ENCODE measurements around the gene GRXCR1. TPM values are rescaled to one million over a fixed set of nuclear protein-coding genes. Genes with fewer than 3 reads are reported as not detected.
A peak's percentile ranks its signal among the peaks of the same experiment; 100 is the strongest.

GRXCR1 gene
- total RNA-seq, 4 donors from 2014 or later = not detected

DNA sequence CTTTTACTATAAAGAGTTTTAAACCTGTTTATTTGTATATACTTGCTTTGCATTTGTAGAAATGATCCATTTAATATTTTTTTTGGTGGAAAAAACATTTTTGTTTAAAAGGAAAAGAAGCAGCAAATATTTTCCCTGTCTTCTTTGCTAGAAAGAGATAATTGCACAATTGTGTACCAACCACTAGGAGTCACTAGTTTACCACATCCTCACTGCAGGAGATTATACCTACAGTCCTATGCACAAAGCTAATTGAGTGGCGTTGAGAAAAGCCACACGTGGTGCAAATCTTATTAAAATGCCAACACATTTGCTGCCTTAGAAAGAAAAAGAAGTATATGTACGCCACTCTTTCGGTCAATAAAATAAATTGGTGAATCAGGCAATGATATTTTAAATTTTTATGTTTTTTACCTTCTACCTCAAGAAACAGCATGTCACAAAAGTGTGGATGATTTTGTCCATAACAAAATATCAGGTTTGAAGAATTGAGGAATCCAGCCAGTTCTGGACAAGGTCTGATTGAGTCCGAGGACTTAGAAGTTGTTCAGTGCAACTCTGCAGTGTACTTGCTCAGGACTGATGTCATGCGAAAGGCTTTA lies 102.9 kb downstream of the GRXCR1 start:
- no peak overlapping the region for H3K4me3 ChIP-seq
- no peak for ATAC-seq
- H3K27me3 ChIP-seq = no peaks in the 10 kb centered on the region
- intact Hi-C loops (cut with DNase I; ENCODE audit: low total_unique reads) = no loop called here
- no peaks in the 10 kb centered on the region for H3K4me1 ChIP-seq
- in situ Hi-C loops (cut with MboI; ENCODE audit: low sequenced_read_pairs in 4 of 4) = no loop called here
- peak in 1 of 5 experiments; percentile 23 for TF ChIP-seq CTCF (IDR thresholded peaks at IDR 0.05 in 4 of 5, conservative IDR thresholded peaks at IDR 0.05 in 1 of 5)
- no peak for TF ChIP-seq POLR2A (IDR thresholded peaks at IDR 0.05)
- H3K36me3 ChIP-seq = no peaks in the 10 kb centered on the region
- H3K27ac ChIP-seq = no peak overlapping the region
- no peak for DNase-seq
- H3K9me3 ChIP-seq = no peaks in the 10 kb centered on the region

DNA sequence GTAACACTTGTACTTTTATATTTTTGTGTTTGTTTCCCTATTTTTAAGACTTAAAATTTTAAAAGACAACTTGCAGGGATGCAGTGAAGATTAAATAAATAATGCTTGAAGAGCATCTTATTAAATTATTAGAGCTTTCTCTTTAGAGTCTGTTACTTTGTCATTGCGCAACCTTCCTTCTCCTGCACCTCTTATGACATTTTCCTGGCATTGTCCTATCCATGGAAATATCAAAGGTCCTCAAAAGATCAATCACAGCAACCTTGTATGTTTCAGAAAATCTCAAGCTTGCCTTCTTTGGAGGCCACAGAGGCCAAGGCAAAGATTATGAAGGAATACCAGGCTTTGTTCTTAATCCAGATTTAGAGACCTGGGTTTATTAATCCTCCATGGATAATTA lies 116.3 kb downstream of the GRXCR1 start:
- H3K27me3 ChIP-seq = no peaks in the 10 kb centered on the region
- no peaks in the 10 kb centered on the region for H3K9me3 ChIP-seq
- H3K4me1 ChIP-seq = no peaks in the 10 kb centered on the region
- H3K4me3 ChIP-seq = no peak overlapping the region
- no peaks in the 10 kb centered on the region for H3K36me3 ChIP-seq
- in situ Hi-C loops (cut with MboI; ENCODE audit: low sequenced_read_pairs in 4 of 4) = no loop called here
- TF ChIP-seq POLR2A (IDR thresholded peaks at IDR 0.05) (no peak), CTCF (IDR thresholded peaks at IDR 0.05 in 4 of 5, conservative IDR thresholded peaks at IDR 0.05 in 1 of 5) (no peak)
- DNase-seq (no peak), ATAC-seq (no peak)
- no peak overlapping the region for H3K27ac ChIP-seq
- intact Hi-C loops (cut with DNase I; ENCODE audit: low total_unique reads) = no loop called here

DNA sequence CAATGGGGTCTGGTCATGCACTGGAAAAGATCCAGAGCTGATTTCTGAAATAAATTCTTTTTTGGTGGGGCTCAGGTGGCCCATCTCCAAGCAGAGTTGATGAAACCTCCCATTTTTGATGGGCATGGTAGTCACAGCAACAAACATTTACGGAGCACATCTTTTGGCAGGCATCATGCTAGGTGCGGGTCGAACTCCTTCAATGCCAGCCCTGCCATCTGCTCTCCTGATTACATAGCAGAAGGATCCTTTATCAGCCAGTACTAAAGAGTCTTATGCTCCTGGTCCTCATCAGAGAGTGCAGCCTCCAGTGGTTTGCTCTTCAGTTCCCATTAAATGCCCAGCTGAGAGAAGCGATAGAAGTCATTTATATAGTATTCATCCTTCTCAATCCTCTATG lies 121.7 kb downstream of the GRXCR1 start:
- H3K36me3 ChIP-seq = no peaks in the 10 kb centered on the region
- no peaks in the 10 kb centered on the region for H3K9me3 ChIP-seq
- H3K4me3 ChIP-seq = no peak overlapping the region
- in situ Hi-C loops (cut with MboI; ENCODE audit: low sequenced_read_pairs in 4 of 4) (no loop called here), intact Hi-C loops (cut with DNase I; ENCODE audit: low total_unique reads) (no loop called here)
- ATAC-seq = no peak
- no peaks in the 10 kb centered on the region for H3K4me1 ChIP-seq
- DNase-seq = no peak
- TF ChIP-seq CTCF (IDR thresholded peaks at IDR 0.05 in 4 of 5, conservative IDR thresholded peaks at IDR 0.05 in 1 of 5) (no peak), POLR2A (IDR thresholded peaks at IDR 0.05) (no peak)
- H3K27me3 ChIP-seq = no peaks in the 10 kb centered on the region
- H3K27ac ChIP-seq = no peak overlapping the region

DNA sequence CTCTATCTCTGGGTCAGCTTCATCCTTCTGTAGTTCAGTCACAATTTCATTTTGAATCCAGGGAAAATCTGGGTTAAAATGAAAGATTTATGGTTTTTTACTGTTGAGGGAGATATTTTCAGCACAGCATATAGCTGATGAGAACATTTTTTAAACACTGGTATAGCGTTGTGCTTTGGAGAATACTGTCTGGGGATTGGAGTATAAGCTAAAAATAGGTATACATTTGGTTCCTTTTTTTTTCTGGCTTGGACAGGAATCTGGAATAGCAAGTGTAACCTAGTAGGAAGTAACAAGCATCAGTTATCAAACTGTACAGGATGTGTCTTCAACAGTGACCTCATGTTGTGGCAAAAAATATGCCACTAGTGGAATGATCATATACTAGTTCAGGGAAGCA lies 149.1 kb downstream of the GRXCR1 start:
- Histone ChIP-seq H3K36me3 (no peaks in the 10 kb centered on the region), H3K27ac (no peak overlapping the region), H3K9me3 (no peaks in the 10 kb centered on the region), H3K27me3 (no peaks in the 10 kb centered on the region), H3K4me1 (no peaks in the 10 kb centered on the region), H3K4me3 (no peak overlapping the region)
- in situ Hi-C loops (cut with MboI; ENCODE audit: low sequenced_read_pairs in 4 of 4) (no loop called here), intact Hi-C loops (cut with DNase I; ENCODE audit: low total_unique reads) (no loop called here)
- no peak for ATAC-seq
- no peak for TF ChIP-seq POLR2A (IDR thresholded peaks at IDR 0.05)
- TF ChIP-seq CTCF (IDR thresholded peaks at IDR 0.05 in 4 of 5, conservative IDR thresholded peaks at IDR 0.05 in 1 of 5) = no peak
- DNase-seq = no peak

- in situ Hi-C loops (cut with MboI; ENCODE audit: low sequenced_read_pairs in 4 of 4) = no loop called here
- H3K4me1 ChIP-seq = no peaks in the 10 kb centered on the region
- H3K36me3 ChIP-seq = no peaks in the 10 kb centered on the region
- no peaks in the 10 kb centered on the region for H3K9me3 ChIP-seq
- DNase-seq = no peak
- no peak overlapping the region for H3K27ac ChIP-seq
- ATAC-seq = no peak
- H3K4me3 ChIP-seq = no peak overlapping the region
- TF ChIP-seq CTCF (IDR thresholded peaks at IDR 0.05 in 4 of 5, conservative IDR thresholded peaks at IDR 0.05 in 1 of 5) (no peak), POLR2A (IDR thresholded peaks at IDR 0.05) (no peak)
- intact Hi-C loops (cut with DNase I; ENCODE audit: low total_unique reads) = no loop called here
- no peaks in the 10 kb centered on the region for H3K27me3 ChIP-seq
These were observed 154.5 kb downstream of the GRXCR1 start for GRCh38 chr4:43047058-43047457.
